CD14-positive monocyte (primary cell): ENCODE data around the gene SKOR1. TPM values are rescaled to one million over a fixed set of nuclear protein-coding genes. Genes with fewer than 3 reads are reported as not detected.

Source experiments
- DNase-seq, 3 donors: peaks; one replicate each; pipeline ENCODE4 v3.0.0-alpha.2; 2011 to 2022
- H2AFZ ChIP-seq: 2 replicates; pipeline ENCODE4 v1.6.0; 2012; ENCODE audit warnings: mild to moderate bottlenecking, low read depth, low read length, inconsistent platforms; ENCODE audit not compliant: insufficient read depth, poor library complexity, severe bottlenecking
- H3K27ac ChIP-seq, 2 donors: 1 replicate in 1 of 2; 2 replicates in 1 of 2; pipeline ENCODE4 v1.5.1; 2012 to 2013; ENCODE audit warnings: low read length in 2 of 2, control low read depth in 1 of 2, inconsistent platforms in 1 of 2, low read depth in 1 of 2, mild to moderate bottlenecking in 1 of 2
- H3K27me3 ChIP-seq, 2 donors: one replicate each; pipeline versions ENCODE4 v1.6.0 to v1.6.1; 2011 to 2013; ENCODE audit warnings: low read length in 2 of 2; ENCODE audit not compliant: control insufficient read depth in 2 of 2, insufficient read depth in 2 of 2
- H3K36me3 ChIP-seq, 2 donors: replicated peaks in 1 of 2; 1 replicate in 1 of 2; 2 replicates in 1 of 2; pipeline versions ENCODE4 v1.5.1 to v1.6.1; 2012 to 2013; ENCODE audit warnings: low read length in 2 of 2, control low read depth in 1 of 2, inconsistent platforms in 1 of 2, mild to moderate bottlenecking in 1 of 2; ENCODE audit not compliant: insufficient read depth in 2 of 2, control insufficient read depth in 1 of 2
- H3K4me1 ChIP-seq, 2 donors: 1 replicate in 1 of 2; 2 replicates in 1 of 2; pipeline versions ENCODE4 v1.5.1 to v1.6.1; 2012 to 2013; ENCODE audit warnings: low read length in 2 of 2, control low read depth in 1 of 2, inconsistent platforms in 1 of 2, mild to moderate bottlenecking in 1 of 2, moderate library complexity in 1 of 2; ENCODE audit not compliant: insufficient read depth in 2 of 2, control insufficient read depth in 1 of 2
- H3K4me2 ChIP-seq: replicated peaks from 2 replicates; pipeline ENCODE3; 2012; ENCODE audit warnings: low read length, moderate library complexity, mild to moderate bottlenecking; ENCODE audit not compliant: poor library complexity, severe bottlenecking; ENCODE audit errors: extremely low read depth
- H3K4me3 ChIP-seq, 3 experiments: fragments of 200-600 bp in 1 of 3; sonication (generic) in 1 of 3; replicated peaks in 1 of 3; 1 replicate in 2 of 3; 2 replicates in 1 of 3; pipeline ENCODE4 v1.5.1; 2011 to 2013; ENCODE audit warnings: low read length in 3 of 3, mild to moderate bottlenecking in 3 of 3, control low read depth in 2 of 3, low read depth in 2 of 3, inconsistent platforms in 1 of 3, moderate library complexity in 1 of 3
- H3K79me2 ChIP-seq: 2 replicates; pipeline ENCODE4 v1.6.0; 2012; ENCODE audit warnings: mild to moderate bottlenecking, control low read depth, inconsistent platforms, low read length, moderate library complexity; ENCODE audit not compliant: insufficient read depth
- H3K9ac ChIP-seq: 2 replicates; pipeline ENCODE4 v1.6.0; 2017; ENCODE audit warnings: low read length, mild to moderate bottlenecking; ENCODE audit not compliant: insufficient read depth, poor library complexity, severe bottlenecking
- H3K9me3 ChIP-seq, 2 donors: replicated peaks in 1 of 2; 1 replicate in 1 of 2; 2 replicates in 1 of 2; pipeline versions ENCODE4 v1.5.1 to v1.6.1; 2012 to 2013; ENCODE audit warnings: low read length in 2 of 2, control low read depth in 1 of 2; ENCODE audit not compliant: control insufficient read depth in 1 of 2, insufficient read depth in 1 of 2
- H4K20me1 ChIP-seq: 2 replicates; pipeline ENCODE4 v1.6.0; 2012; ENCODE audit warnings: mild to moderate bottlenecking, low read length, control low read depth, moderate library complexity; ENCODE audit not compliant: insufficient read depth
- H3K27ac Mint-ChIP-seq, 7 donors: one replicate each; pipeline ENCODE4 v1.8.0; 2020; ENCODE audit warnings: mild to moderate bottlenecking in 7 of 7, mixed read lengths in 7 of 7, moderate library complexity in 6 of 7, inconsistent platforms in 2 of 7
- H3K27me3 Mint-ChIP-seq, 3 donors: one replicate each; pipeline ENCODE4 v1.8.0; 2021 to 2022; ENCODE audit warnings: low read depth in 3 of 3, mild to moderate bottlenecking in 3 of 3, mixed read lengths in 3 of 3, moderate library complexity in 3 of 3, inconsistent platforms in 1 of 3
- H3K36me3 Mint-ChIP-seq, 2 donors: one replicate each; pipeline ENCODE4 v1.8.0; 2020; ENCODE audit warnings: mixed read lengths in 2 of 2, inconsistent platforms in 1 of 2, mild to moderate bottlenecking in 1 of 2
- H3K4me1 Mint-ChIP-seq: one replicate; pipeline ENCODE4 v1.8.0; 2020; ENCODE audit warnings: mild to moderate bottlenecking, mixed read lengths
- H3K4me3 Mint-ChIP-seq, 2 donors: one replicate each; pipeline ENCODE4 v1.8.0; 2020; ENCODE audit warnings: mild to moderate bottlenecking in 2 of 2, mixed read lengths in 2 of 2, moderate library complexity in 1 of 2
- H3K9me3 Mint-ChIP-seq, 7 donors: one replicate each; pipeline ENCODE4 v1.8.0; 2020 to 2022; ENCODE audit warnings: mixed read lengths in 7 of 7, mild to moderate bottlenecking in 6 of 7, moderate library complexity in 6 of 7, inconsistent platforms in 2 of 7
- CTCF ChIP-seq: fragments of 200-600 bp; IDR thresholded peaks from one replicate; pipeline ENCODE4 v1.8.0; 2022; ENCODE audit warnings: antibody characterized with exemption, mild to moderate bottlenecking
- WGBS: methylation state at CpG from one replicate; pipeline ENCODE4 v1.1.5; 2013; ENCODE audit warnings: missing lambda C conversion rate; ENCODE audit not compliant: insufficient coverage; 5-methylcytosine and 5-hydroxymethylcytosine counted together
- intact Hi-C, 2 donors: fragments of 100-400 bp; cut with micrococcal nuclease; formaldehyde crosslinking; loops; one replicate each; pipeline versions ENCODE4 v1.15.0 to v1.15.1; 2023
- polyA plus RNA-seq, 3 donors: library from polyadenylated mRNA; depleted of rRNA in 1 of 3; unstranded in 2 of 3; stranded (reverse) in 1 of 3; fragments of 300-500 nt in 2 of 3; fragments of >200 nt in 1 of 3; fragmentation: Illumina TruSeq in 2 of 3; gene quantifications; 1 replicate in 2 of 3; 2 replicates in 1 of 3; pipeline ENCODE4 v1.2.3, GENCODE V29; 2012 to 2021

SKOR1 gene
- polyA plus RNA-seq, 3 donors: 0.23 TPM; not detected in 2

- Histone ChIP-seq H2AFZ (no peak overlapping the region), H3K9ac (no peak overlapping the region), H3K4me2 (no peak overlapping the region), H4K20me1 (no peaks in the 10 kb centered on the region), H3K79me2 (no peaks in the 10 kb centered on the region), H3K9me3 (peaks cover 9 to 56% of the 10 kb centered on the region in 2 donors), H3K4me3 (peak overlapping the region in 1 of 3 experiments; percentile 5), H3K27ac (no peak overlapping the region), H3K27me3 (peaks cover 86 to 92% of the 10 kb centered on the region in 2 donors), H3K36me3 (no peaks in the 10 kb centered on the region), H3K4me1 (peaks cover 49 to 74% of the 10 kb centered on the region in 2 donors)
- peaks cover 0 to 39% (median 31%) of the 10 kb centered on the region in 7 donors for H3K9me3 Mint-ChIP-seq
- DNase-seq: no peak
- intact Hi-C loops: no loop called here
- H3K4me1 Mint-ChIP-seq: peaks cover 59% of the 10 kb centered on the region
- H3K27me3 Mint-ChIP-seq: peaks cover 80 to 99% (median 86%) of the 10 kb centered on the region in 3 donors
- no peak for TF ChIP-seq CTCF
- peak overlapping the region in 1 of 2 donors; percentile 77 for H3K4me3 Mint-ChIP-seq
- H3K27ac Mint-ChIP-seq: no peak overlapping the region
- H3K36me3 Mint-ChIP-seq: peaks cover 13 to 23% of the 10 kb centered on the region in 2 donors
- 4% methylated on average over 46 of the region's 54 CpGs for whole genome bisulfite sequencing
Measured at GRCh38 chr15:67828969-67829646, 3.8 kb downstream of the SKOR1 start.

- Histone ChIP-seq H3K4me2 (no peak overlapping the region), H3K4me1 (peaks cover 51 to 76% of the 10 kb centered on the region in 2 donors), H3K9ac (no peak overlapping the region), H2AFZ (no peak overlapping the region), H3K4me3 (no peak overlapping the region), H3K9me3 (peaks cover 2 to 48% of the 10 kb centered on the region in 2 donors), H4K20me1 (no peaks in the 10 kb centered on the region), H3K27ac (no peak overlapping the region), H3K27me3 (peaks cover 86 to 92% of the 10 kb centered on the region in 2 donors), H3K79me2 (no peaks in the 10 kb centered on the region), H3K36me3 (no peaks in the 10 kb centered on the region)
- H3K27ac Mint-ChIP-seq: no peak overlapping the region
- peaks cover 0 to 37% (median 31%) of the 10 kb centered on the region in 7 donors for H3K9me3 Mint-ChIP-seq
- DNase-seq: no peak
- intact Hi-C loops: loop anchor here (5.0 to 10.0 kb wide), 2 partner anchors 305 to 373 kb away; partner anchors contain the start of gene C15orf61 (in 2 of the 2)
- peaks cover 13 to 22% of the 10 kb centered on the region in 2 donors for H3K36me3 Mint-ChIP-seq
- H3K27me3 Mint-ChIP-seq: peaks cover 79 to 99% (median 86%) of the 10 kb centered on the region in 3 donors
- H3K4me3 Mint-ChIP-seq: peak overlapping the region in 1 of 2 donors; percentile 77
- no peak for TF ChIP-seq CTCF
- H3K4me1 Mint-ChIP-seq: peaks cover 59% of the 10 kb centered on the region
- WGBS: 7% methylated on average over 58 of the region's 68 CpGs
Measured at GRCh38 chr15:67829647-67830504, 4.6 kb downstream of the SKOR1 start.
